ENCODE data around the gene CAMK2N1. TPM values are rescaled to one million over a fixed set of nuclear protein-coding genes. Genes with fewer than 3 reads are reported as not detected.

CAMK2N1 gene
- total RNA-seq, 1 experiment from 2014 or later = 51.2 TPM

- no peak overlapping the region for H3K9ac ChIP-seq (ENCODE audit: low read length)
- H3K79me2 ChIP-seq (ENCODE audit: low read length) = no peaks in the 10 kb centered on the region
- no peaks in the 10 kb centered on the region for H3K9me2 ChIP-seq (replicated peaks; ENCODE audit: low read length)
- H3K9me3 ChIP-seq (ENCODE audit: low read length) = no peaks in the 10 kb centered on the region
- H3F3A ChIP-seq (ENCODE audit: low read length, unreplicated experiment) = no peaks in the 10 kb centered on the region
- no peak for TF ChIP-seq EZH2 (IDR thresholded peaks at IDR 0.05; ENCODE audit: low read length, unreplicated experiment)
- no peak for TF ChIP-seq CTCF (conservative IDR thresholded peaks at IDR 0.05; ENCODE audit: low read depth, low read length)
- no peak for TF ChIP-seq EZH2phosphoT487 (IDR thresholded peaks at IDR 0.05; ENCODE audit: borderline replicate concordance, low read length)
- H3K27ac ChIP-seq (ENCODE audit: low read length) = no peak overlapping the region
- ChIA-PET POLR2A (ENCODE audit: unreplicated experiment) (no interaction called here), CTCF (interaction anchor here (0.9 kb wide), 1 partner anchor 19 kb away, joined by 3 read pairs; no protein-coding TSS in a partner anchor)
- H3K4me1 ChIP-seq (ENCODE audit: insufficient read depth, low read length) = peaks cover 6% of the 10 kb centered on the region
- ATAC-seq (no peak), DNase-seq (no peak)
- no peaks in the 10 kb centered on the region for H3K36me3 ChIP-seq (ENCODE audit: low read depth, low read length)
- no peak overlapping the region for H3K4me2 ChIP-seq (ENCODE audit: low read length)
- intact Hi-C loops (cut with micrococcal nuclease) = no loop called here
- no TSS peak for BruUV-seq (replicated peaks)
- H3K4me3 ChIP-seq (ENCODE audit: low read length) = no peak overlapping the region
- H4K20me1 ChIP-seq (ENCODE audit: low read length) = no peaks in the 10 kb centered on the region
- H2AFZ ChIP-seq (ENCODE audit: low read length) = no peak overlapping the region
- no peaks in the 10 kb centered on the region for H3K27me3 ChIP-seq (ENCODE audit: low read length)
Measured at GRCh38 chr1:20445956-20446355, 40.1 kb downstream of the CAMK2N1 start.

- POLR2A ChIA-PET (ENCODE audit: unreplicated experiment) = no interaction called here
- H3K27ac ChIP-seq (ENCODE audit: low read length) = no peak overlapping the region
Measured at GRCh38 chr1:20443703-20444586, 42.1 kb downstream of the CAMK2N1 start.

More at GRCh38 chr1:20443703-20444586, 42.1 kb downstream of the CAMK2N1 start:
- no peak for ATAC-seq
- H3K79me2 ChIP-seq (ENCODE audit: low read length) = no peaks in the 10 kb centered on the region
- no peak overlapping the region for H2AFZ ChIP-seq (ENCODE audit: low read length)
- no peaks in the 10 kb centered on the region for H3K27me3 ChIP-seq (ENCODE audit: low read length)
- no TSS peak for BruUV-seq (replicated peaks)
- peaks cover 6% of the 10 kb centered on the region for H3K4me1 ChIP-seq (ENCODE audit: insufficient read depth, low read length)
- H3K4me3 ChIP-seq (ENCODE audit: low read length) = no peak overlapping the region
- H3K9ac ChIP-seq (ENCODE audit: low read length) = no peak overlapping the region
- no peak for DNase-seq
- no peaks in the 10 kb centered on the region for H3F3A ChIP-seq (ENCODE audit: low read length, unreplicated experiment)
- H3K9me2 ChIP-seq (replicated peaks; ENCODE audit: low read length) = no peaks in the 10 kb centered on the region
- intact Hi-C loops (cut with micrococcal nuclease) = no loop called here
- no peaks in the 10 kb centered on the region for H3K36me3 ChIP-seq (ENCODE audit: low read depth, low read length)
- no peaks in the 10 kb centered on the region for H4K20me1 ChIP-seq (ENCODE audit: low read length)
- no peak overlapping the region for H3K4me2 ChIP-seq (ENCODE audit: low read length)
- CTCF ChIA-PET = no interaction called here
- TF ChIP-seq EZH2 (IDR thresholded peaks at IDR 0.05; ENCODE audit: low read length, unreplicated experiment) = no peak
- no peak for TF ChIP-seq EZH2phosphoT487 (IDR thresholded peaks at IDR 0.05; ENCODE audit: borderline replicate concordance, low read length)
- TF ChIP-seq CTCF (conservative IDR thresholded peaks at IDR 0.05; ENCODE audit: low read depth, low read length) = no peak
- no peaks in the 10 kb centered on the region for H3K9me3 ChIP-seq (ENCODE audit: low read length)
